GM19463 (cell line): Measurements from ENCODE around the gene PRMT7.

ENCODE experiments used
- ATAC-seq: cut with Tn5 transposase; IDR thresholded peaks from one replicate; pipeline ENCODE4 v1.9.1; 2021; ENCODE audit warnings: mild to moderate bottlenecking, moderate library complexity; ENCODE audit not compliant: unreplicated experiment

PRMT7 gene

DNA sequence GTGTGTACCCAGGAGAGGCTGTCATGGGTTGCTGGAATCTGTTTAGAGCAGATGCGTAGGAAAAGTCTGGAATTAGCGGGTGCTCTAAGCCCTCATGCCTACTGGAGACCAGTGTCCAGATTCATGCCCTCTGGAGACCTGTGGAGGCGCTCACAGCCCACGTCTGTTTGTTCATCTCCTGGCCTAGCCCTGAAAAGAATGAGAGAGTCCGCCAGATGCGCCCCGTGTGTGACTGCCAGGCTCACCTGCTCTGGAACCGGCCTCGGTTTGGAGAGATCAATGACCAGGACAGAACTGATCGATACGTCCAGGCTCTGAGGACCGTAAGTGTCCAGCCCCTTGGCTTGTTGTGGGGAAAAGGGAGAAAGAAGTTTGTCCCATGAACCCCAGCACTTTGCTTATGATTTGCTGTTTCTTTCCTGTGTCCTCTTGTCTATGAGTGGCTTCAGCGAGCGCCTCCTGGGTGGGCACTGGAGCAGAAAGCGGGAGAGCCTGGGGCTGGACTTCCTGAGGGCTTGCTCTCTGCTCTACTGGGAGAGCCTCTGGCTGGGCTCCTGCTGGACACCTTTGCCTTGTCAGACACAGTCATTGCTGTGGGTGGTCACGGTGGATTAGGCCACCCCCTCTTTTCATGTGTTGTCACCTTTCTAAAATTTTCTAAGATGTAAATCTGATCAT, 35.3 kb downstream of the PRMT7 start:
- no peak for ATAC-seq

DNA sequence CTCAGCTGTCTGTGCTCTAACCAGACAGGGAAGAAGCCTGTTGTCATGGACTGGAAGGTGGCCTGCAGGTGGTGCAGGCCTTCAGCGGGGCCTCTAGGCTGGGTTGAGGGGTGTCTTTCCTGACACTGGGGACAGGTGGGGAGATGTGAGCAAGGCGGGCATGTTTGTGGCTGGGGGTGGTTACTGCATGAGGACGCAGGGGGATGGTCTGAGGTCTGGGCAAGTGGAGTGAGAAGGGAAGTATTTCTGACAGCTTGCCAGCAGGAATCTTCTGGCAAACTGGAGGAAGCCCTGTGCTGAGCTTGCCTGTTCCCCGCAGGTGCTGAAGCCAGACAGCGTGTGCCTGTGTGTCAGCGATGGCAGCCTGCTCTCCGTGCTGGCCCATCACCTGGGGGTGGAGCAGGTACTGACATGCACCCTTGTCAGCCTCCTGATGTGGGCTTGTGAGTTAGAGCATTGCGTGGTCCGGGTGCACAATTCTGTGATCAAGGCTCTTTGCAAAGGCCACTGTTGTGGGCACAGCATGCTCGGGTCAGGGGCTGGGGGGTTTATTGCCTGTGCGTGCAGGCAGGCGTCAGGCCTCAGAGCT, 36.2 kb downstream of the PRMT7 start:
- no peak for ATAC-seq

DNA sequence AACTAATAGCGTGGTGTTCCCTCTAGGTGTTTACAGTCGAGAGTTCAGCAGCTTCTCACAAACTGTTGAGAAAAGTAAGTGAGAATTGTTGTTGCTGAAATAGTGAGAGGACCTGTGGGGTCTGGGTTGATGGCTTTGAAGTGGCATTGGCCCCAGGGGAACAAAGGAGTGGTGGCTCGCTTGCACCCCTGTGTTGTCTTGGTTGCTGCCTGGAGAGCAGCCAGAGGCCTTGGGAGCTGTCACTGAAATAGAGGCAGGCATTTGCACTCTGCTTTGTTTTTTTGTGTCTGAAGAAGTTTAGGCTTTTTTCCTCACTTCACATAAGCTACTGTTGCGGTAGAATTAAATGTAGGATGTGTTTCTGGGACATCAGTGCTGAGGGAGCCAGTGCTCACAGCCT, 36.8 kb downstream of the PRMT7 start:
- no peak for ATAC-seq

DNA sequence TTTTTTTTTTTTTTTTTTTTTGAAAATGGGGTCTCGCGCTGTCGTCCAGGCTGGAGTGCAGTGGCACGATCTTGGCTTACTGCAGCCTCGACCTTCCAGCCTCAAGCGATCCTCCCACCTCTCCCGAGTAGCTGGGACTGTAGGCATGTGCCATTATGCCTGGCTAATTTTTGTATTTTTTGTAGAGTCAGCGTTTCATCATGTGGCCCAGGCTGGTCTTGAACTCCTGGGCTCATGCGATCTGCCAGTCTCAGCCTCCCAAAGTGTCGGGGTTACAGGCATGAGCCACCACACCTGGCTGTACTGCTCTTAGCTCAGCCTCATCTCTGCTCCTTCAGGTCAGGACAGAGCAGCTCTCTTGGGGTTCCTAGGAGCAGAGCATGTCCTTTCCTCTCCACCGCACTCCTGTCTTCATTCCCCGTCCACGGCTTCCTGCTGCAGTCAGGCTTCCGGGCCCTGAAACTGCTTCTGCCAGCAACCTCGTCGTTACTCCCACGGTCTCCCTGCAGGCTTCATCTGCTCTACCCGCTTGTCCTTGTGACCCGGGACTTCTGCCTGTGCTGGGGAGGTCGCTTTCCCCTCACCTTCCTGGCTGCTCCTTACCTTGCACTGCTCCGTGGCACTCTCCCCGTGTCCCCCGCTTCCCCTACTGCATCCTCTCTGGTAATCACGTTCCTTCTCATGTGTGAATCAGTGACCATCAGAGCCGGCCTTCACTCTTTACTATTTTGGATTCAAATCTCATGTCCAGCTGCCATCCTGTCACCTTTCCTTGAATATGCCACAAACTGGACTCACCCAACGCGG, 38.0 kb downstream of the PRMT7 start:
- ATAC-seq, result no peak

DNA sequence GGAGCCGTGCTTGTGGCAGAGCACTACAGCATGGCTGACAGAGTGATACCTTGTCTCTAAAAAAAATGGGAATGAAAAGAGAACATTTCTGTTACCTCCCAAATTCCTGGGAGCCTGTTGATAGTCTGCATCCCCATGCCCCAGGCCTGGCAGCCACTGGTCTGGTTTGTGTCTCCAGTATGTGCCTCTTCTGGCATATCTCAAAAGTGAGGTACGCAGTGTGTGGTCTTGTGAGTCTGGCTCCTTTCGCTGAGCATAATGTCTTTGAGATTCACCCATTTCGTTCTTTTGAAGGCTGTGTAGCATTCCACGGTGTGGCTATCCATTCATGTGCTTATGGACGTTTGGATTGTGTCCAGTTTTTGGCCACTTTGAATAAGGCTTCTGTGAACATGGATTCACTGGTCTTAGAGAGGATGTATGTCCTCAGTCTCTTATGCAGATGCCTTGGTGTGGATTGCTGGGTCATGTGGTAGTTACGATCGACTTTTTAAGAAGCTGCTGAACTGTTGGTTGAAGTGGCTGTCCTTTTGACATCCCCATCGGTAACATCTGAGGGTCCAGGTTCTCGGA, 39.1 kb downstream of the PRMT7 start:
- ATAC-seq, result no peak

DNA sequence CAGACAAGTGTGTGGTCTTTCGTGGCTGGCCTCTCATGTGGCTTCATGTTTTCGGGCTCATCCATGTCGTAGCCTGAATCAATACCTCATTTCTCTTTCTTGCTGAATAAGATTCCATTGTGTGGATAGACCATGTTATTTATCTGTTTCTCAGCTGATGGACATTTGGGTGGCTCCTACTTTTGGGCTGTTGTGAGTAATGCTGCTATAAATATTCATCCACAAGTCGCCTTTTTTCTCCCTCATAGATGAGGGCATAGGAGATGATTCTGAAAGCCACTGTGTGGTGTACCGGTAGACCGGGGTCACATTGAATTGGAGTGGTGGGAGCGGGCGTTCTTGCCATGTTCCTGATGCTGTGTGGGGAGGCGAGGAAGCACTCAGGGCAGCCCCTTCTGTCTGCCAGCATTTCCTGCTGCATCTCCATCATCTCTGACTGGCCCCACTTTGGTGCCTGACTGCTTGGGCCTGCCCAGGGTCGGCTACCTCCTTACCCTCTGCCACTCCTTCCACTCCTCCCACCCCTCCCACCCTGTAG, 40.1 kb downstream of the PRMT7 start:
- ATAC-seq, result no peak

DNA sequence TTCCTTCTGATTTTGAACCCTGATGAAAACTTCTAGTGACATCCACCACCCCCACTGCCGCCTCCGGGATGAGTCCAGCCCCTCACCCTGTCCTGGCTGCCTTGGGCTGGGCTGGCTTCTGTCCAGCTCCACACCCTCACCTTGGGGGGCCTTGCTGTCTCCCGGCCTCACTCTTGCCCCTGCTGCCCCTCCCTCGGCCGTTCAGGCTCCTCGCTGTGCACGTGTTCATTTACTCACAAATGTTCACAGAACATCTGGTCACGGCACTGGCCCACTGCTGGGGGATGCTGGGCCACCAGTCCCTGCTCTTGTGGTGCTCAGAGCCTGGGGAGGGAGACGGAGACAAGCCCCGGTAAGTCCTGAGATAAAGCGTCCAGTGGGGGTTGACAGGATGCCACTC, 40.6 kb downstream of the PRMT7 start:
- no peak for ATAC-seq

DNA sequence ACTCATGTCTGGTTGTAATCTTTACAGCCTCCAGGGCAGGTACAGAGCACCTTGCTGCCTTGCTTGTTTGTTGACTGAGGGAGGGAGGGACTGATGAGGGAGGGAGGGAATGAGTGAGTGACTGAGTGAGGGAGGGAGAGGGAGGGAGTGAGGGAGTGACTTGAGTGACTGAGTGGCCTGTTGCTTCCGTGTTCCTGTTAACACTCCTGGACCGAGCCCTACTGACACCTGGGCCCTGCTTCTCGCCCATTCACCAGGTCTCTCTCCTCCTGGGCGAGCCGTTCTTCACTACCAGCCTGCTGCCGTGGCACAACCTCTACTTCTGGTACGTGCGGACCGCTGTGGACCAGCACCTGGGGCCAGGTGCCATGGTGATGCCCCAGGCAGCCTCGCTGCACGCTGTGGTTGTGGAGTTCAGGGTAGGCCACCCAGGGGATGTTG, 41.2 kb downstream of the PRMT7 start:
- no peak for ATAC-seq

DNA sequence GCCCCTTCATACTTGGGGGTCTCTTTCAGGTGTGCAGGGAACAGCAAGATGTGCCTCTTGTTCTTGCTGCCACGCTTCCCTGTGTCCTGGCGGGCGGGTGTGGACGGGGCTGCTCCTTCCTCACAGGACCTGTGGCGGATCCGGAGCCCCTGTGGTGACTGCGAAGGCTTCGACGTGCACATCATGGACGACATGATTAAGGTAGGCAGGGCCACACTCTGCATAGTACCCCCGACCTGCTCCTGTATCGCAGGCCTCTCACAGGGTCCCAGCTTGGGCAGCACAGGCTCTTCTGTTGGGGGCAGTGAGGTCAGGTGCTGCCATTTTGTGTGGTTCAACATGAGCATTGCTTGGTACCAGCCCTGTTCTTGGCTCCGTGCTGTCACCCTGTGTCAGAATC, 42.5 kb downstream of the PRMT7 start:
- ATAC-seq, result no peak

DNA sequence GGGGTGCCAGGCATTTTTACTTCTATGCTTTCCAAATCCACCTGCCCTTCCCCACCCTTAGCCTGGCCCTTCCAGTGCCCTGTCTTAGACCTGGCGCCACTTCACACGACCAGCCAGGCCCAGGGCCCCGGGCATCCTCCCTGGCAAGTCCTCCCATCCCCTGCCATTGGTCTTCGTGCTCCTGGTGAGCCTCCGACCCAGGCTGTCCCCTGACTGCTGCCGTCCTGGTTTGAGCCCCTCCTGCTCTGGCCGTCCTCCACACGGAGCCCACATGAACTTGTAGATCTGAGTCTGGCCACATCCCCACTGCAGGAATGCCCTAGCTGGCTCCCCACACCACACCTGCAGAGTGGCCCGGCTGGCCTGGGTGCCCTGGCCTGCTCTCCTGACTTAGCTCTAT, 44.0 kb downstream of the PRMT7 start:
- no peak for ATAC-seq

DNA sequence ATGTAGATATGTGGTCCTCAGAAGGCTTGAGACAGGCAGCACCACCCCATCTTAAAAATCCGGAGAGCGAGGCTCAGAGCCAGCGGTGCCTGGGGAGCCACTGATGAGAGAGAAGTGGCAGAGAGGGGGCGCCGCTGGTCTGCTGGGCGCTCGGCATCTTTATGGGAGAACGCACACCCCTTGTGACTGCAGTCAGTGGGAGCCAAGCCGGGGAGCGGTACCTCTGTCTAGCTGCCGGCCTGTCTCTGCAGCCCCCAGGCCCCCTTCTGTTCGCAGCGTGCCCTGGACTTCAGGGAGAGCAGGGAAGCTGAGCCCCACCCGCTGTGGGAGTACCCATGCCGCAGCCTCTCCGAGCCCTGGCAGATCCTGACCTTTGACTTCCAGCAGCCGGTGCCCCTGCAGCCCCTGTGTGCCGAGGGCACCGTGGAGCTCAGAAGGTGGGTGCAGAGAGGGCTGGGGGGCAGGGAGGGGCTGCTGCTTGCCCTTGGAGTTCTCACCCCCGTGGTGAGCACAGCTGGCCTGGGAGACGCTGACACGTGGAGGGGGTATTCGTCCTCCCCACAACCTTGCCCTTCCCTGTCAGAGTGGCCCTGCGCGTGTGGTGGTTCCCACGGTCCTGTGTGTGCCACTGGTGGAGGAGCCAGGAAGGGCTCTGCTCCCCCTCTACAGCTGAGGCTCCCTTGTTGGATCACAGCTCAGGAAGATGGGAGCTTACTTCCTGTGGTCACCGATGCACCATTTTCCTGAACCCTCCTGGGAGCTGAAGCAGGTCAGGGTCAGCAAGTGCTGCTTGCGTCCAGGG, 44.8 kb downstream of the PRMT7 start:
- peak; percentile 3 for ATAC-seq

DNA sequence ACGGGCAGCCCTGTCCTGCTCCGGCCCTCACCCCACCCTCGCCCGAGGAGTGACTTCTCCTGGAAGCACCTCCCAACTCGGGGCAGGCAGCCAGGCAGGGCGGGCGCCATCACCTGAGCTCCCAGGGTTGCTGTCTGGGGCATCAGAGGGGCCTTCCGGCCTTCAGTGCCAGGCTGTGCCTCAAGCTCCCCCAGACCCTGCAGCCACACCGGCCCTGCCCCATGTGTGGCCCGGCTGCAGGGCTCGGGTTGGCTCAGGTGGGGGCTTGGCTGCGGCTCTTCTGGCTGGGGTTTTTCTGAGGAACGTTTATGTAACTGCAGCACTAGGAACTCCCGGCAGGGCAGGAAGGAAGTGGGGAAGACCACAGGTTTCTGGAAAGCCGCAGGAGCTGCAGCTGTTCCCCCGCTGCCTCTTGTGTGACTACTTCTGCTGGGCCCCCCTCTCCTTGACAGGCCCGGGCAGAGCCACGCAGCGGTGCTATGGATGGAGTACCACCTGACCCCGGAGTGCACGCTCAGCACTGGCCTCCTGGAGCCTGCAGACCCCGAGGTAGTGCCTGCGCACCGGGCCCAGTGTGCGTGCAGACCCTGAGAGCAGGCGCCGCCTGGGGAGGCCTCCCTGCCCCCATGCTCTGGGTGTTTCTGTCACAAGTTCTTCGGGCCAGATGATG, 45.6 kb downstream of the PRMT7 start:
- ATAC-seq, result peak; percentile 84

DNA sequence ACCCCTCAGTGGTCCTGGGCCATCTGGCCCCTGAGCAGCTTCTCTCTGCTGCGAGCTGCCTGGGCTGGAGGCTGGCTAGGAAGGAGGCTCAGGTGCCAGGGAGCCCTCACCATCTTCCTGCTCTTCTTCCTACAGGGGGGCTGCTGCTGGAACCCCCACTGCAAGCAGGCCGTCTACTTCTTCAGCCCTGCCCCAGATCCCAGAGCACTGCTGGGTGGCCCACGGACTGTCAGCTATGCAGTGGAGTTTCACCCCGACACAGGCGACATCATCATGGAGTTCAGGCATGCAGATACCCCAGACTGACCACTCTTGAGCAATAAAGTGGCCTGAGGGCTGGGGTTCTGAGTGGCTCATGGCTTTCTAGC, 46.1 kb downstream of the PRMT7 start:
- no peak for ATAC-seq

DNA sequence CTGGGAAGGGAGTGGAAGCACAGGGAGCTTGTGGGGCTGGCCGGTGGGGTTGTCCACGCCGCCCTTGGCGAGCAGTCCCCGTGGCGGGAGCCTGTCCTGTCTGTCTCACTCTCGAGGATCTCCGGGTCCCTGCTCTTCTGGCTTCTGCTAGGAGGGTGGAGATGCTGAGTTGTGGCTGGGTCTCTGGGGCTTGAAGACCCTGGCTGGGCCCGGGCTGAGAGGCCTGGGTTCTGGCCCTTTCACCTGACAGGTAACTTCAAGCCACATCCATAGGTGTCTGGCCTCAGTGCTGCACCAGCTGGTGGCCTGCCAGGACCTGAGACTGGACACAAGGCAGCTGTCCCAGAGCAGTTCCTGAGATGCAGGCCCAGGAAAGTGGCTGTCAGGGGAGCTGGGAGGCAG, 46.7 kb downstream of the PRMT7 start:
- no peak for ATAC-seq

DNA sequence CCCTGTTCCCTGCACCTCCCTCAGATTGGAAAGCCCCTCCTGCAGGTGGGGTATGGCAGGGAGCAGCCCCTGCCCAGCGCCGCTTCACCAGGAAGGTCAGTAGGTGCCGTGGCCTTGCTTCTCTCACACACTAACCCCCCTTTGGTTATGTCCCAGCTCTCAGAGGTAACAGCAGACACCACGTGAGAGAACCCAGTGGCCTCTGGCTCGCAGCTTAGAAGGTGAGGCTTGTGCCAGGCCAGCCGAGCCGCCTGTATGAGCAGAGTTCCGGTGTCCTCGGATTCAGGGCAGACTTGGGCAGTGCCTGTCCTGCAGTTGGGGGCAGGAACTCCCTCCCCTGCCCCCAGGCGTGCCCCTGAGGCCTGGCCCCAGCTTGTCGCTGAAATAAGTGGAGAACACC, 47.1 kb downstream of the PRMT7 start:
- ATAC-seq, result no peak

DNA sequence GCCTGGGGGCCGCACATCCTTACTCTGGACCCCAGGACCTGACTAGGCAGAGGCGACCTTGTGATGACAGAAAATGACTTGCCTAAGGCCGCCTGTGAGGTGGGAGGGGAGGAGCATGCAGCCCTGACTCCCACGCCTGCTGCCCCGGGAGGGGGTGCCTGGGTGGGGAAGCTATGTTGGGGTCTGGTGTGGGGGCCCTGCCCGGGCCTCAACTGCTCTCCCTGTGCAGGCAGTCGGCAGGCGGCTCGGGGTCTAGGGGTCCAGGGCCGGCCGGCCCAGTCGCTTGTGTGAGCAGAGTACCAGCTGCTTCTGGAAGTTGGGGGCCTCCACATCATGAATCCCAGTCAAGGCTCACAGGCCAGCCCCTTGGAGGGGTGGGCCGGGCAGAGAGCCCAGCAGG, 48.1 kb downstream of the PRMT7 start:
- no peak for ATAC-seq

DNA sequence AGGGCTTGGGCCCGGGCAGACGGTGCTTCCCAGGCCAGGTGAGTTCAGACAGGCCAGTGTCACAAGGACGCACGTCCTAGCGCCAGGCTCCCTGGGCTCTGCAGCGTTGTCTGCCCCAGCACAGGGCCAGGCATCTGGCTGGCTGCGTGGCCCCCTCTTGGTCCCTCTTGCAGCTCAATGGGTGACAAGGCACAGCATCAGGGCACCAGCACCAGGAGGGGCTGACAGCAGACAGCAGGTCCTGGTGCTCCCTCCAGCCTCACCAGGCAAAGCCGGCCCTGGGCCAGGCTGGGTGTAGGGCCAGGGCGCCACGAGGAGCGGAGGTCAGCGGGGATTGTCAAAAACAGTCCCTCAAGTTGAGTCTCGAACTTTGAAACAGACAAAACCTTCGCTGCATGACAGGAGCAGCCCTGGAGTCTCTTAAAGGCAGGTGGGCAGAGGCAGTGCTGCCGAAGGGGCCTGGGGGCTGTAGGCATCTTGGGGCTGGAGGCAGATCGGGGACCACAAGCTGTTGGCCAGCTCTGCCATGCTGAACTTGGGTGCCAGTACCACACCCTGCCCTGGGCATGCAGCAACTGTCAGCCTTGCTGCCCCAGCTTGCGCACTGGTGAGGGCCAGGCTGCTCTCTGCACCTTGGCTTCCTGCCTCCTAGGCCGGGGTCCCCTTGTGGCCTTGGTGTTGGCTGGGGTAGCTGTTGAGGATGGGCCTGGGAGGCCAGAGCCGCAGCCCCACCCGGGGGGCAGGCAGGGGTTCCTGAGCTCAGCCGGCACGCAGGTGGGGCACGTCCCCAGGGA, 48.8 kb downstream of the PRMT7 start:
- no peak for ATAC-seq

DNA sequence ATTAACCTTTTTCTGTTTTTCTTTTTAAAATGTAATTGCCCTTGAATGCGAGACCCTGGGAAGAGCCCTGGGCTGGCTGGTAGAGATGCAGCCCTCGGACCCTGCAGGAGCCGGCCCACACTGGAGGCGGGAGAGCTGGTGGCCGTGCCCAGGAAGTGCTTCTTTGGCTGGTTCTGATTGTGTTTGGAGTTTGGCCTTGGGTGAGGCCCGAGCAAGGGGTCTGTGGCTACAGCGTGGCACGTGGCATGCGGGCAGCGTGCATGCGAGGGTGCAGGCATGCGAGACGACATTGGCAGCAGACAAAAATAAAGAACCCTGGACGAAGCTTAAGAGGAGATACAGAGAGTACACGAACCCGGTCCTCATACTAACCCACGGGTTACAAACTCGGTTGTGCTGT, 49.7 kb downstream of the PRMT7 start:
- ATAC-seq, result no peak

DNA sequence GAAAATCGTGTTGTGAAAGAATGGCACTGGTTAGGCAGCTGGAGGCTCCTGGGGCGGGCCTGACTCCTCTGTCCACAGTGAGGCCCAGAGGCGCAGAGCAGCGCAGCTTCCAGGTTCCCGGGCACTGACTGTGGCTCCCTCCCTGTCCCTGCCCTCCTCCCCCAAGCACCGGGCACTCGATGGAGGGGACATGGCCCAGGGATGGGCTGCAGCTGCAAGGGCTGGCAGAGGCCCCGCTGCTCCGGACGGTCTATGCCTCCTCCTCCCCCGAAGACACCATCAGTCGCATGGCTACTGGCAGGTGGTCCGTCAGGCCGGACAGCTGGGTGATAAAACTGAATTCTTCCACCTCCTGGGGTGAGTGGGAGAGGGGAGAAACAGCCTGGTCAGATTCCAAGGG, 50.1 kb downstream of the PRMT7 start:
- no peak for ATAC-seq
